Measurements from ENCODE around the gene HES1.

DNA sequence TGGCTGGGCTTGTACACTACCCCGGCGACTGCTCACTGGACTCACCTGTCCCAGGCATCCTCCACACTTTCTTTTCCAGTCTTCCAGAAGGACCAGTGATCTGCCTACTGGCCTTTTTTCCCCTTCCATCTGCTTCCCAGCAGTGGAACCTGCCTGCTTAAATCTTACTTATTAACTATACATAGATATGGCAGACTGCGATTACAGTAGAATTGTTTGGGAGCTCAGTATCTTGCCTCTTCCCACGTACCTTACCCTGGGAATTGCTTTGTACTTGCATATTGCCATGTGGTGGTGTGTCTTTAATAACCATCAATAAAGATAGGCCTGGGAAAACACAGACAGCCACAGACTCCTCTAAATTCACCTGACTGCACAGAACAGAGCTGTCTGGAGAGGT, 11.8 kb upstream of the HES1 start:
- no peak for TF ChIP-seq CTCF (IDR thresholded peaks at IDR 0.05)
- no peak for TF ChIP-seq POLR2A (IDR thresholded peaks at IDR 0.05)
- TF ChIP-seq EP300 (IDR thresholded peaks at IDR 0.05) = no peak
